HG03342 (cell line): ENCODE results near the gene KLF4.

Experiments
- ATAC-seq: cut with Tn5 transposase; IDR thresholded peaks from one replicate; pipeline ENCODE4 v1.9.1; 2021; ENCODE audit warnings: mild to moderate bottlenecking, moderate library complexity; ENCODE audit not compliant: unreplicated experiment

Gene KLF4

GRCh38 chr9:107460153-107461023 lies 29.2 kb downstream of the KLF4 start:
- ATAC-seq, result no peak

DNA sequence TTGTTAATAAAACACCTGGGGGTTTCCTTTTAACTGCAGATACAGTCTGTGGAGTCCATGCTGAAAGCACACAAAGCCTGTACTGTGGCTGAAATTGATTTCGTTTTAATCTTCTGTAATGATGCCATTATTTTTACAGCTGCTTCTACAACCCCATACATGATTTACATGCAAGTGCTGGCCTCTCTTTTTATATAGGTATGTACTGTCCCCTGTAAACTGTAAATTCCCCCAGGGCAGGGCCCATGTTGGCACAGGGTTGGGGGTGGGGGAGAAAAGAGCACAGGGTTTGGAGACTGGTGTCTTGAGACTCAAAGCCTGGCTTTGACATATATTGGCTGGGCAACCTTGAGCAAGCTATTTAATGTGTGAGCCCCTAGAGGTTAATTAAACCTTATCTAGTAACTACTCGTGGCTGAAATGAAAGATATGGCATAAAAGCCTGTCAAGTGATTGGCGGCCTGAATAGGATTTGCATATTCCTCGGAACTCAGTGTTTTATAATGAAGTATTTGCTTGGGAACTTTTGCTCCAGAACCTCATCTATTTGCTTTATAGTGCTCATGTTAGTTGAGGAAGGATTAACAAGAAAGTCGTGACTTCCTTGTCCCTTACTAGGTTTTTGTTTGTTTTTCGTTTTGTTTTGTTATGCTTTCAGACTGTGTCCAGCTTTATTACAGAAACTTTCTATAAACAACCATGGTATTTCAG lies 34.0 kb downstream of the KLF4 start:
- ATAC-seq, result no peak

- no peak for ATAC-seq
Observed at GRCh38 chr9:107453479-107453878, 36.1 kb downstream of the KLF4 start.

DNA sequence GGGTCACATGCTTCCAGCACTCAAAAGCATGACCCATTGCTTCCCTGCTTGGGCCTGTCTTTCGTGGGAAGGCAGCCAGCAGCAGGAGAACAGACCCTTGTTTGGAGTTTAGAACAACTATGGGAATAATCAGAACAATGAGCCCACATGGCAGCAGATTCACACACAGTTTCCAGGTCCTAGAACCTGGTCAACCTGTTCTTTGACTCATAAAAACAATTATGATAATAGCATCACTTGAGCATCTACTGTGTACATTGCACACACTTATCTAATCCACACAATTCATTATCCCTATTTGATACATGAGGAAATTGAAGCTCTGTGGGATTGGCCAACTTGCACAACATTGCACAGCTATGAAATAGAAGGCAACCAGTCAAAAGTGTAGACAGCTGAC lies 41.7 kb downstream of the KLF4 start:
- no peak for ATAC-seq

DNA sequence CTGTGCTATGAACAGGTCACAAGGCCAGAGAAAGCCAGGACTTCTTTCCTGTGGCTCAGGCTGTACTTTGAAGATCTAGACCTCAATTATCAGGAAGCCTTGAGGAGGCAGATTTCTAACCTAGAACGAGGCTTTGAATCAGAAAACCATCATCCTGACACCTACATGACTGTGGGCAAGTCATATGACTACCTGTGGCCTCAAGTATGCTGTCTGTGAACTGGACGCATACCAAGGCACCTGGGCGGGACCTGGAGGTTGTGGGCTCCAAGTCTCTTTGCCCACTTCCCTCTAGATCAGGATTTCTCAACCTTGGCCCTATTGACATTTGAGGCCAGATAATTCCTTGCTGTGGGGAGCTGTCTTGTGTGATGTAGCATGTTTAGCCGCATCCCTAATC lies 42.5 kb downstream of the KLF4 start:
- ATAC-seq, result no peak

GRCh38 chr9:107446491-107446890 lies 43.1 kb downstream of the KLF4 start:
- ATAC-seq, result no peak

GRCh38 chr9:107443786-107444185 lies 45.8 kb downstream of the KLF4 start:
- ATAC-seq, result no peak

DNA sequence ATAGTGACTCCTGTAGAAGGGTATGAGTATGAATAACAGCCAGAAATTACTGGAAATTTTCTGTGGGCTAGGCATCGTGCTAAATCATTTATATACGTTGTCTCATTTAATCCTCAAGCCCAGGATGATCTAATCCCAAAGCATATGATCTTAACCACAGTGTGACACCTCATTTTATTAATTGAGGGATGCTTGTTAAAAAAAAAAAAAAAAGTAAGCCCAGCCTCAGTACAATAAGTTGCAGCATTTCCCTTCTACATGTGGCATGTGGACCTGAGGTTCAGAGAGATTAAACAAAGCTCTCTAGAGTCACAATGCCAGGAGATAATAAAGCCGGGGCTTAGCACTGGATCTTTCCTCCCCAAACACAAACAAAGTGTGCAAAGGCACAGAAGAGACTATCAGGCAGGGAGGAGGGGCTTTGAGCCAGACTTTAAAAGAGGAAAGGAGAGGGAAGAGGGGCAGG lies 49.5 kb downstream of the KLF4 start:
- no peak for ATAC-seq

DNA sequence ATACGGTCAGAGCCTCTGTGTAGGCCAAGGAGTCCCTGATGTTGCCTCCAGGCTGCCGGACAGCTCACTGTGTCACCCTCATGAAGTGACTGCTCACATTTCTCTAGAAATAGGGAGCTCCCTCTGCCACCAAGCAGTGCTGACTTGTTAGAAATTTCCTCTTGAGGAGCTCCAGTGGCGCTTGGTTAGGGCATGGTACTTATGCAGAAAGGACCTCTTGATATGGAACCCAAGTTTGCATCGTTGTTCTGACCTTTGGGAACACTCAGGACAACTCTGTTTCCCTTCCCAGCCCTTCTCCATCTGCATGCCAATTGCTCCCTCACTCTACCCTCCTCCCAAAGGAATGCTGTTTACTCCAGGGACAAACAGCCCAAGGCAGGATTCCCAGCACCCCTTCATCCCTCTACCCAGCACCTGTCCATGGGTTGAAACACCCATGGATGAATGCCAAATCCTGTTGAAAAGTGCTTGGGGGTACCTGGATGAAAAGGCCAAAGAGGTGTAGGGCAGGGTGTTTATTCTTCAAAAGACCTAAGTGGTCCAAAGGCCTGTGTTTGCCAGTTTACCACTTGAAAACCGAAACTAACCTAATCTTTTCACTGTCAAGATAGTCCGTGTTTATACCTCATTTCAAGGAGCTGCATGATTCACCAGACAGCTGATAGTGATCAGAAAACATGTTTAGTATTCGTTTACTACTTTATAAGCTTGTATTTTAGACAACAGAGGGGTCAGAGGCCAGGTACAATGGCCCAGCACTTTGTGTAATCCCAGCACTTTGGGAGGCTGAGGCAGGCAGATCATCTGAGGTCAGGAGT lies 51.1 kb downstream of the KLF4 start:
- no peak for ATAC-seq

DNA sequence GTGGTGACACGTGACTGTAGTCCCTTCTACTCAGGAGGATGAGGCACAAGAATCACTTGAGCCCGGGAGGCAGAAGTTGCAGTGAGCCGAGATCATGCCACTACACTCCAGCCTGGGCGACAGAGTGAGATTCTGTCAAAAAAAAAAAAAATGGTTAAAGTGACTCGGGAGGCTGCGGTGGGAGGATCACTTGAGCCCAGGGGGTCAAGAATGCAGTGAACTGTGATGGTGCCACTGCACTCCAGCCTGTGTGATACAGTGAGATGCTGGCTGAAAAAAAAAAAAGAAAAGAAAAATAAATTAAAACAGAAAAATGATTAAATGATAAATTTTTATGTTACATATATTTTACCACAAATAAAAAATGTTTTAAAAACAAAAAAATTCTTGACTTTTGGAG lies 51.9 kb downstream of the KLF4 start:
- no peak for ATAC-seq

- no peak for ATAC-seq
Observed at GRCh38 chr9:107435415-107435814, 54.2 kb downstream of the KLF4 start.
